ENCODE results near the gene PIM1. TPM values are rescaled to one million over a fixed set of nuclear protein-coding genes. Genes with fewer than 3 reads are reported as not detected.

Gene PIM1
- total and polyA plus RNA-seq, 9 of the 15 experiments (the other 6 are each of a cell fraction or from before 2014, with no cell fraction given): 19.0 to 789 (median 212) TPM

- in situ Hi-C loops (cut with MboI): loop anchor here (5.0 to 10.0 kb wide), 4 partner anchors 33 to 438 kb away; partner anchors contain the start of gene PIM1
- Histone ChIP-seq H3K9me1 (ENCODE audit: control insufficient read depth, insufficient read depth, low read length) (no peaks in the 10 kb centered on the region), H3K27me3 (ENCODE audit: control insufficient read depth in 2 of 2, insufficient read depth in 2 of 2, low read length in 2 of 2) (no peaks in the 10 kb centered on the region), H3K4me3 (no peak overlapping the region), H3K9ac (ENCODE audit: insufficient read depth in 1 of 2, low read depth in 2 of 2, low read length in 2 of 2) (peak overlapping the region; percentile 65 to 84), H3K4me2 (ENCODE audit: insufficient read depth, low read length) (peak overlapping the region; percentile 59), H3K79me2 (ENCODE audit: control insufficient read depth, insufficient read depth, low read length) (peaks cover 7% of the 10 kb centered on the region; the same call in 1 of the 3 replicates), H3K4me1 (replicated peaks in 1 of 2; ENCODE audit: control insufficient read depth in 2 of 2, insufficient read depth in 2 of 2, low read length in 2 of 2) (peaks cover 70 to 83% of the 10 kb centered on the region in 2 experiments), H2AFZ (ENCODE audit: low read depth, low read length) (peak overlapping the region; percentile 88), H4K20me1 (replicated peaks; ENCODE audit: control insufficient read depth, insufficient read depth, low read length) (no peaks in the 10 kb centered on the region), H3K36me3 (ENCODE audit: control insufficient read depth, insufficient read depth, low read length) (no peaks in the 10 kb centered on the region; the same call in 2 of the 3 replicates), H3K9me3 (replicated peaks; ENCODE audit: control insufficient read depth, insufficient read depth, low read depth, low read length) (no peaks in the 10 kb centered on the region), H3K27ac (ENCODE audit: extremely low read depth, low read depth, low read length) (peak overlapping the region; percentile 83)
- DNase-seq (ENCODE audit: extremely low read depth in 1 of 4, low spot score in 3 of 4) (peak; percentile 53 to 66 (median 56)), FAIRE-seq (no peak), ATAC-seq (peak; percentile 50)
- CTCF ChIA-PET (ENCODE audit: low intra/inter-chr PET ratio): interaction anchor here (0.6 to 9.0 kb wide), 3 partner anchors 117 to 353 kb away, joined by 3 to 204 read pairs (median 7); no protein-coding TSS in a partner anchor
- 18% methylated on average over 13 of the region's 13 CpGs for WGBS (ENCODE audit: insufficient coverage, low coverage, missing lambda C conversion rate)
- BruUV-seq (replicated peaks): no TSS peak
- intact Hi-C loops (cut with micrococcal nuclease): no loop called here
- POLR2A ChIA-PET: interaction anchor here (0.6 to 7.3 kb wide), 8 partner anchors 12 to 219 kb away, joined by 3 to 67 read pairs (median 3); partner anchors contain the start of gene MTCH1
- TF ChIP-seq ARID3B (CRISPR knock-in tag; IDR thresholded peaks at IDR 0.05; ENCODE audit: borderline replicate concordance): no peak
- no peak for TF ChIP-seq DEAF1 (CRISPR knock-in tag; IDR thresholded peaks at IDR 0.05)
- TF ChIP-seq THRB (CRISPR knock-in tag; conservative IDR thresholded peaks at IDR 0.05): no peak
- no peak for TF ChIP-seq ZNF778 (CRISPR knock-in tag; IDR thresholded peaks at IDR 0.05)
- peak; percentile 29; the same call in 1 of the 2 replicates for TF ChIP-seq FOSL1 (tag; conservative IDR thresholded peaks at IDR 0.05)
- TF ChIP-seq OTX1 (CRISPR knock-in tag; IDR thresholded peaks at IDR 0.05): no peak
- TF ChIP-seq CREB5 (CRISPR knock-in tag; IDR thresholded peaks at IDR 0.05): no peak
- TF ChIP-seq MCM2 (IDR thresholded peaks at IDR 0.05; ENCODE audit: low read depth): no peak
- TF ChIP-seq ZFPM2 (CRISPR knock-in tag; IDR thresholded peaks at IDR 0.05): no peak
- TF ChIP-seq TAL1 (IDR thresholded peaks at IDR 0.05): no peak
- 0 out of 2 replicates have a peak, but pooled peaks have one; percentile 10 for TF ChIP-seq ZEB2 (IDR thresholded peaks at IDR 0.05)
- no peak for TF ChIP-seq PML (IDR thresholded peaks at IDR 0.05; ENCODE audit: low read length)
- TF ChIP-seq ZNF551 (CRISPR knock-in tag; IDR thresholded peaks at IDR 0.05): no peak
- TF ChIP-seq EGR1 (conservative IDR thresholded peaks at IDR 0.05): no peak
- TF ChIP-seq U2AF1 (optimal IDR thresholded peaks at IDR 0.05; ENCODE audit: low read depth, low read length): no peak
- TF ChIP-seq GTF2F1 (IDR thresholded peaks at IDR 0.05; ENCODE audit: low read depth, low read length): no peak
Observed at GRCh38 chr6:37205175-37205996, 35.4 kb downstream of the PIM1 start.
